ENCODE results near the gene AHDC1.

DNA sequence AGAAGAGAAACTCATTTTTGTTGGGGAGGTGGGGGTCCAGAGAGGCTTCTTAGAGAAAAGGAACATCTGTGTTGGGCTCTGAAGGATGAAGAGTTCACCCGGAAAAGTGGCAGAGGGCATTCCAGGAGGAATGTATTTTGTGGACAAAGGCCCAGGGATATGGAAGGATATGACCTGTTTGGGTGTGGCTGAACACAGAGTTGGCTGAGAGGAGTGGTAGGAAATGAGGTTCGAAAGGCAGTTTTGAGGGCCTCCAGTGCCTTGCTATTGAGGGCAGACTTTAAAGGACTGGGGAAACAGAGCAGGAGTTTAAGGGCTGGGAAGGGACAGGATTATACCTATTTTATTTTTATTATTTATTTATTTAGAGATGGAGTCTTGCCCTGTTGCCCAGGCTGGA, 86.6 kb downstream of the AHDC1 start:
- TF ChIP-seq, protein P1, sequence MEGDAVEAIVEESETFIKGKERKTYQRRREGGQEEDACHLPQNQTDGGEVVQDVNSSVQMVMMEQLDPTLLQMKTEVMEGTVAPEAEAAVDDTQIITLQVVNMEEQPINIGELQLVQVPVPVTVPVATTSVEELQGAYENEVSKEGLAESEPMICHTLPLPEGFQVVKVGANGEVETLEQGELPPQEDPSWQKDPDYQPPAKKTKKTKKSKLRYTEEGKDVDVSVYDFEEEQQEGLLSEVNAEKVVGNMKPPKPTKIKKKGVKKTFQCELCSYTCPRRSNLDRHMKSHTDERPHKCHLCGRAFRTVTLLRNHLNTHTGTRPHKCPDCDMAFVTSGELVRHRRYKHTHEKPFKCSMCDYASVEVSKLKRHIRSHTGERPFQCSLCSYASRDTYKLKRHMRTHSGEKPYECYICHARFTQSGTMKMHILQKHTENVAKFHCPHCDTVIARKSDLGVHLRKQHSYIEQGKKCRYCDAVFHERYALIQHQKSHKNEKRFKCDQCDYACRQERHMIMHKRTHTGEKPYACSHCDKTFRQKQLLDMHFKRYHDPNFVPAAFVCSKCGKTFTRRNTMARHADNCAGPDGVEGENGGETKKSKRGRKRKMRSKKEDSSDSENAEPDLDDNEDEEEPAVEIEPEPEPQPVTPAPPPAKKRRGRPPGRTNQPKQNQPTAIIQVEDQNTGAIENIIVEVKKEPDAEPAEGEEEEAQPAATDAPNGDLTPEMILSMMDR (IDR thresholded peaks at IDR 0.05), result no peak
- TF ChIP-seq POLR2A (IDR thresholded peaks at IDR 0.05), result no peak
